GM12878 (cell line): ENCODE measurements around the gene C1RL. TPM values are rescaled to one million over a fixed set of nuclear protein-coding genes. Genes with fewer than 3 reads are reported as not detected.
A peak's percentile ranks its signal among the peaks of the same experiment; 100 is the strongest.

Experiments
- ATAC-seq: fragments of 200-7000 bp; cut with Tn5 transposase; 3 replicates; pipeline ENCODE4 v1.9.1; 2020; ENCODE audit warnings: mild to moderate bottlenecking, moderate library complexity
- BruUV-seq: library from RNA; stranded (reverse); fragments of 400-500 nt; replicated peaks from 2 replicates; lab custom pipeline; 2021; lab: Mats Ljungman, UMichigan
- CTCF ChIA-PET: fragments of 300-600 bp; sonication (Branson Sonifier 250); formaldehyde crosslinking; extraction: SDS; loops from one replicate; lab custom pipeline; 2021; ENCODE audit warnings: inconsistent platforms; lab: Yijun Ruan, JAX
- POLR2A ChIA-PET: fragments of 350-600 bp; formaldehyde crosslinking; extraction: SDS; loops from one replicate; lab custom pipeline; 2021; ENCODE audit warnings: inconsistent platforms; lab: Charles Lee
- RAD21 ChIA-PET: fragments of 300-600 bp; sonication (Branson Sonifier 250); formaldehyde crosslinking; loops from one replicate; lab custom pipeline; 2023; ENCODE audit warnings: antibody characterized with exemption; ENCODE audit not compliant: unreplicated experiment; lab: Charles Lee
- SMC1A ChIA-PET: fragments of 300-600 bp; sonication (Branson Sonifier 250); formaldehyde crosslinking; loops from one replicate; lab custom pipeline; 2023; ENCODE audit not compliant: unreplicated experiment, uncharacterized antibody; lab: Charles Lee
- DNase-seq: peaks from one replicate; pipeline ENCODE4 v3.0.0-alpha.2; 2011; ENCODE audit warnings: low read depth, low spot score
- FAIRE-seq: peaks from 3 replicates; lab custom pipeline; 2011; peaks lifted over from hg19 to GRCh38; lab: Jason Lieb, UNC
- H2AFZ ChIP-seq: 2 replicates; pipeline ENCODE4 v1.6.0; 2011; ENCODE audit warnings: low read depth, low read length, control low read depth; ENCODE audit not compliant: control insufficient read depth
- H3K27ac ChIP-seq: 2 replicates; pipeline ENCODE4 v1.5.1; 2011; ENCODE audit warnings: control low read depth; ENCODE audit not compliant: control insufficient read depth, insufficient read depth
- H3K27me3 ChIP-seq, 2 experiments: replicated peaks in 1 of 2; 2 replicates each; pipeline versions ENCODE4 v1.6.0 to v1.6.1; 2011; ENCODE audit warnings: low read length in 1 of 2; ENCODE audit not compliant: control insufficient read depth in 2 of 2, insufficient read depth in 2 of 2
- H3K36me3 ChIP-seq, 2 experiments: 2 replicates each; pipeline ENCODE4 v1.5.1; 2011; ENCODE audit warnings: low read length in 1 of 2; ENCODE audit not compliant: control insufficient read depth in 2 of 2, insufficient read depth in 2 of 2
- H3K4me1 ChIP-seq: 2 replicates; pipeline ENCODE4 v1.6.1; 2011; ENCODE audit warnings: mild to moderate bottlenecking, low read length, moderate library complexity, mixed read lengths; ENCODE audit not compliant: control insufficient read depth, insufficient read depth
- H3K4me2 ChIP-seq: 2 replicates; pipeline ENCODE4 v1.6.0; 2011; ENCODE audit warnings: control low read depth; ENCODE audit not compliant: control insufficient read depth, insufficient read depth
- H3K4me3 ChIP-seq: fragments of 200-600 bp; sonication (generic); 2 replicates; pipeline ENCODE4 v1.5.1; 2016
- H3K79me2 ChIP-seq: 2 replicates; pipeline ENCODE4 v1.6.0; 2011; ENCODE audit warnings: low read length; ENCODE audit not compliant: control insufficient read depth, insufficient read depth
- H3K9ac ChIP-seq: 2 replicates; pipeline ENCODE4 v1.8.0; 2011; ENCODE audit warnings: low read length, control low read depth, mixed read lengths; ENCODE audit not compliant: control insufficient read depth, insufficient read depth
- H3K9me3 ChIP-seq: replicated peaks from 3 replicates; pipeline ENCODE4 v1.5.1; 2011; ENCODE audit warnings: mild to moderate bottlenecking, low read length; ENCODE audit not compliant: control insufficient read depth, insufficient read depth
- H4K20me1 ChIP-seq: 2 replicates; pipeline ENCODE4 v1.6.0; 2011; ENCODE audit not compliant: control insufficient read depth, insufficient read depth
- FOXM1 ChIP-seq: IDR thresholded peaks from 2 replicates; pipeline ENCODE4 v1.6.1; 2012; ENCODE audit warnings: low read depth, mild to moderate bottlenecking, inconsistent platforms, low read length, moderate library complexity
- MTA3 ChIP-seq: IDR thresholded peaks from 2 replicates; pipeline ENCODE4 v1.6.1; 2012; ENCODE audit warnings: low read length, inconsistent platforms, borderline replicate concordance
- NFYA ChIP-seq: IDR thresholded peaks from 2 replicates; pipeline ENCODE4 v1.6.1; 2011; ENCODE audit warnings: low read depth, mild to moderate bottlenecking, low read length, improper control_type of control experiment, borderline replicate concordance
- POLR2A ChIP-seq: IDR thresholded peaks from 2 replicates; pipeline ENCODE4 v1.6.1; 2011; ENCODE audit warnings: low read depth, mild to moderate bottlenecking, low read length
- PRDM15 ChIP-seq: fragments of 450-650 bp; formaldehyde crosslinking; IDR thresholded peaks from 2 replicates; pipeline ENCODE4 v1.4.0; 2020; ENCODE audit warnings: mild to moderate bottlenecking, moderate library complexity
- WGBS: methylation state at CpG from one replicate; pipeline ENCODE4 v1.1.6; 2016; ENCODE audit warnings: low lambda C conversion rate; ENCODE audit not compliant: insufficient replicate concordance, insufficient coverage; ENCODE audit errors: missing lambda C conversion rate; 5-methylcytosine and 5-hydroxymethylcytosine counted together
- in situ Hi-C: fragments of 300-500 bp; cut with MboI; formaldehyde crosslinking; loops from 9 replicates; pipeline ENCODE4 v1.14.3; 2018; ENCODE audit warnings: mixed read lengths
- intact Hi-C: fragments of 100-400 bp; cut with micrococcal nuclease; formaldehyde crosslinking; loops from one replicate; pipeline ENCODE4 v1.14.2; 2022; ENCODE audit not compliant: unreplicated experiment
- polyA plus RNA-seq, 11 experiments: library from polyadenylated mRNA; depleted of rRNA in 4 of 11; unstranded in 6 of 11; stranded (reverse) in 5 of 11; fragments of >200 nt; fragmentation: Nextera tagmentation in 4 of 11; fragmentation: Illumina TruSeq in 1 of 11; extraction: Ambion mirVana in 4 of 11; extraction: Trizol in 1 of 11; gene quantifications; 1 replicate in 1 of 11; 2 replicates in 10 of 11; pipeline versions ENCODE4 v1.2.1 to v1.2.3, GENCODE V29; 2011 to 2016; ENCODE audit warnings: inconsistent platforms in 2 of 11, missing spikeins in 2 of 11, low read depth in 1 of 11
- total RNA-seq, 4 experiments: library from RNA; depleted of rRNA in 3 of 4; stranded (reverse); fragments of >200 nt in 3 of 4; fragmentation: Illumina TruSeq in 1 of 4; extraction: Trizol in 1 of 4; gene quantifications; 2 replicates each; pipeline versions ENCODE4 v1.2.1 to v1.2.3, GENCODE V29; 2013 to 2021
- TF ChIP-seq, protein P1 (sequence below): fragments of 450-650 bp; IDR thresholded peaks from 2 replicates; pipeline ENCODE4 v1.6.1; 2016; ENCODE audit warnings: mild to moderate bottlenecking, moderate library complexity, borderline replicate concordance

Gene C1RL
- total and polyA plus RNA-seq, 10 of the 15 experiments (the other 5 are each of a cell fraction or from before 2014, with no cell fraction given), result 1.3 to 12.8 (median 8.1) TPM

DNA sequence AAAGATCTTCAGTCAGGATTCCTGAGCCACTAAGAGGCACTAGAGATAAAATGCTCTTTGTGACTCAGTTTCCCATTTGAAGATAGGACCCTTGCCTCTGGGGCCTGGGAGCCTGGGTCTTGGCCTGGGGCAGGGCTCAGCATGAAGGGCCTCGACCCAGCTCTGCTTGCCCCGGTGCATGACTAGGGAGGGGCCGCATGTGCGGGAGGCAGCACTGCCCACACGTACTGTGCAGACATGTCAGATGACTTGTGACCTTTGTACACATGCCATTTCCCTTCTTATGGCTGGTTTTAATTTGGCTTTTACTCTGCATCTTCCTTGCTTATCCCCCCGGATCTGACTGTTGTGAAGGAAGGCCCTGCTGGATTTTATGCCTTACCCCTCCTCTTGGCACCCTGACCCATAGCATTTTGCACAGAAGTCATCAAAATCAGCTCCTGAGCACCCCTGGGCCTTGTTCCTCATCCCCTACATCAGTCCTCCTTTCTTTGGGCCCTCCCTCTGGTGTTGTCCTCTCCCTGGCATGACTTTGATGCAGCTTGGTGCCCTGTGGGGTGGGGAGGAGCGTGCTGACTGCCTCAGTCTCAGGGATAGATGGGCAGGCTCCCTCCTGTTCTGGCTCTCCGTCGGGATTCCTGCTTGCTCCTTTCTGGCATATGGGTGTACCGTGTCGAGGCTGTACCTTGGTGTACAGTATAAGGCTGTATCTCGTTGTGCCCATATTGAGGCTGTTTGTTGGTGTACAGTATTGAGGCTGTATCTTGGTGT, 25.6 kb upstream of the C1RL start:
- no peak overlapping the region for H3K4me3 ChIP-seq
- TF ChIP-seq POLR2A (peak; percentile 45; the same call in 1 of the 2 replicates), NFYA (no peak)
- H2AFZ ChIP-seq, result no peak overlapping the region
- BruUV-seq, result no TSS peak
- ChIA-PET SMC1A (no interaction called here), RAD21 (no interaction called here), CTCF (interaction anchor here (1.4 to 1.7 kb wide), 2 partner anchors 12 to 21 kb away, joined by 4 to 7 read pairs; no protein-coding TSS in a partner anchor), POLR2A (no interaction called here)
- DNase-seq, result no peak
- ATAC-seq, result no peak
- H3K4me1 ChIP-seq, result peaks cover 12% of the 10 kb centered on the region
- no peaks in the 10 kb centered on the region for H4K20me1 ChIP-seq
- no peaks in the 10 kb centered on the region for H3K79me2 ChIP-seq
- peaks cover 7 to 10% of the 10 kb centered on the region in 2 experiments; a peak in 3 of 4 replicates for H3K36me3 ChIP-seq
- intact Hi-C loops (no loop called here), in situ Hi-C loops (no loop called here)
- no peaks in the 10 kb centered on the region for H3K27me3 ChIP-seq
- no peak for FAIRE-seq
- 91% methylated on average over 12 of the region's 12 CpGs for WGBS
- H3K4me2 ChIP-seq, result no peak overlapping the region
- no peaks in the 10 kb centered on the region for H3K9me3 ChIP-seq
- no peak overlapping the region for H3K27ac ChIP-seq
- H3K9ac ChIP-seq, result no peak overlapping the region

DNA sequence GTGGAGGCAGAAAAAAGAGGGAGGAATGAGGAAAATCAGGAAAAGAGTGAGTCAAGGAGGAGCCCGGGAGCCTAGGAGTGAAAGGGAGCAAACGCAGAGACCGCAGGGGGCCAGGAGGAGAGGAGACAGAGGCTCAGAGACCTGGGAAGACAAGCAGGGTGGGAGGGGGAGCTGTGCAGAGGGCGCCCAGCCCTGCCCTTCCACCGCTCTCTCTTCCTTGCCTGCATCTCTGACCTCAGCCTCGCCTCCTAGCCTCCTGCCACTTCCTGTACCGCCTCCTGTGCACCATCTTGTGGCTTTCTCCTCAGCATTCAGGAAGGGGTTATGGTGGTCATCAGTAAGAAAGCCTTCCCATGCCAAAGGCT, 22.5 kb upstream of the C1RL start:
- no peaks in the 10 kb centered on the region for H3K27me3 ChIP-seq
- peak overlapping the region; percentile 62 for H3K4me2 ChIP-seq
- no peaks in the 10 kb centered on the region for H4K20me1 ChIP-seq
- intact Hi-C loops (no loop called here), in situ Hi-C loops (no loop called here)
- no peaks in the 10 kb centered on the region for H3K79me2 ChIP-seq
- H3K36me3 ChIP-seq, result peaks cover 0 to 5% of the 10 kb centered on the region in 2 experiments; a peak in 3 of 4 replicates
- FAIRE-seq, result no peak
- no peak overlapping the region for H3K9ac ChIP-seq
- no peaks in the 10 kb centered on the region for H3K9me3 ChIP-seq
- BruUV-seq, result TSS peak; percentile 43
- H3K4me1 ChIP-seq, result peaks cover 13% of the 10 kb centered on the region
- 32% methylated on average over 6 of the region's 7 CpGs for WGBS
- H2AFZ ChIP-seq, result no peak overlapping the region
- H3K4me3 ChIP-seq, result peak overlapping the region; percentile 85
- peak; percentile 29 for ATAC-seq
- CTCF ChIA-PET, result interaction anchor here (0.6 to 1.8 kb wide), 6 partner anchors 9 to 113 kb away, joined by 3 to 8 read pairs (median 4); partner anchors contain the start of gene LPCAT3
- RAD21 ChIA-PET, result interaction anchor here (1.2 kb wide), 1 partner anchor 24 kb away, joined by 3 read pairs; no protein-coding TSS in a partner anchor
- H3K27ac ChIP-seq, result no peak overlapping the region
- SMC1A ChIA-PET, result interaction anchor here (0.9 kb wide), 1 partner anchor 18 kb away, joined by 3 read pairs; no protein-coding TSS in a partner anchor
- POLR2A ChIA-PET, result interaction anchor here (0.6 kb wide), 1 partner anchor 10 kb away, joined by 3 read pairs; no protein-coding TSS in a partner anchor
- DNase-seq, result no peak
- TF ChIP-seq MTA3, result 0 out of 2 replicates have a peak, but pooled peaks have one; percentile 37
- TF ChIP-seq FOXM1, result no peak
- TF ChIP-seq PRDM15 (CRISPR knock-in tag), result no peak
- TF ChIP-seq, protein P1, sequence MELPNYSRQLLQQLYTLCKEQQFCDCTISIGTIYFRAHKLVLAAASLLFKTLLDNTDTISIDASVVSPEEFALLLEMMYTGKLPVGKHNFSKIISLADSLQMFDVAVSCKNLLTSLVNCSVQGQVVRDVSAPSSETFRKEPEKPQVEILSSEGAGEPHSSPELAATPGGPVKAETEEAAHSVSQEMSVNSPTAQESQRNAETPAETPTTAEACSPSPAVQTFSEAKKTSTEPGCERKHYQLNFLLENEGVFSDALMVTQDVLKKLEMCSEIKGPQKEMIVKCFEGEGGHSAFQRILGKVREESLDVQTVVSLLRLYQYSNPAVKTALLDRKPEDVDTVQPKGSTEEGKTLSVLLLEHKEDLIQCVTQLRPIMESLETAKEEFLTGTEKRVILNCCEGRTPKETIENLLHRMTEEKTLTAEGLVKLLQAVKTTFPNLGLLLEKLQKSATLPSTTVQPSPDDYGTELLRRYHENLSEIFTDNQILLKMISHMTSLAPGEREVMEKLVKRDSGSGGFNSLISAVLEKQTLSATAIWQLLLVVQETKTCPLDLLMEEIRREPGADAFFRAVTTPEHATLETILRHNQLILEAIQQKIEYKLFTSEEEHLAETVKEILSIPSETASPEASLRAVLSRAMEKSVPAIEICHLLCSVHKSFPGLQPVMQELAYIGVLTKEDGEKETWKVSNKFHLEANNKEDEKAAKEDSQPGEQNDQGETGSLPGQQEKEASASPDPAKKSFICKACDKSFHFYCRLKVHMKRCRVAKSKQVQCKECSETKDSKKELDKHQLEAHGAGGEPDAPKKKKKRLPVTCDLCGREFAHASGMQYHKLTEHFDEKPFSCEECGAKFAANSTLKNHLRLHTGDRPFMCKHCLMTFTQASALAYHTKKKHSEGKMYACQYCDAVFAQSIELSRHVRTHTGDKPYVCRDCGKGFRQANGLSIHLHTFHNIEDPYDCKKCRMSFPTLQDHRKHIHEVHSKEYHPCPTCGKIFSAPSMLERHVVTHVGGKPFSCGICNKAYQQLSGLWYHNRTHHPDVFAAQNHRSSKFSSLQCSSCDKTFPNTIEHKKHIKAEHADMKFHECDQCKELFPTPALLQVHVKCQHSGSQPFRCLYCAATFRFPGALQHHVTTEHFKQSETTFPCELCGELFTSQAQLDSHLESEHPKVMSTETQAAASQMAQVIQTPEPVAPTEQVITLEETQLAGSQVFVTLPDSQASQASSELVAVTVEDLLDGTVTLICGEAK, result no peak
